ENCODE data around the gene MC5R.

- no peak for TF ChIP-seq POLR2A (IDR thresholded peaks at IDR 0.05)
- TF ChIP-seq, protein P1, sequence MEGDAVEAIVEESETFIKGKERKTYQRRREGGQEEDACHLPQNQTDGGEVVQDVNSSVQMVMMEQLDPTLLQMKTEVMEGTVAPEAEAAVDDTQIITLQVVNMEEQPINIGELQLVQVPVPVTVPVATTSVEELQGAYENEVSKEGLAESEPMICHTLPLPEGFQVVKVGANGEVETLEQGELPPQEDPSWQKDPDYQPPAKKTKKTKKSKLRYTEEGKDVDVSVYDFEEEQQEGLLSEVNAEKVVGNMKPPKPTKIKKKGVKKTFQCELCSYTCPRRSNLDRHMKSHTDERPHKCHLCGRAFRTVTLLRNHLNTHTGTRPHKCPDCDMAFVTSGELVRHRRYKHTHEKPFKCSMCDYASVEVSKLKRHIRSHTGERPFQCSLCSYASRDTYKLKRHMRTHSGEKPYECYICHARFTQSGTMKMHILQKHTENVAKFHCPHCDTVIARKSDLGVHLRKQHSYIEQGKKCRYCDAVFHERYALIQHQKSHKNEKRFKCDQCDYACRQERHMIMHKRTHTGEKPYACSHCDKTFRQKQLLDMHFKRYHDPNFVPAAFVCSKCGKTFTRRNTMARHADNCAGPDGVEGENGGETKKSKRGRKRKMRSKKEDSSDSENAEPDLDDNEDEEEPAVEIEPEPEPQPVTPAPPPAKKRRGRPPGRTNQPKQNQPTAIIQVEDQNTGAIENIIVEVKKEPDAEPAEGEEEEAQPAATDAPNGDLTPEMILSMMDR (IDR thresholded peaks at IDR 0.05) = no peak
Measured at GRCh38 chr18:13831864-13832508, 8.0 kb downstream of the MC5R start.

Data from testis (tissue), 2 donors.